HG03095 (cell line): ENCODE data around the gene ZFHX3.
"Not testable (repeated sequence)": the region's sequence is repeated elsewhere in the genome, so short reads cannot be mapped to it uniquely, and the experiment has no call there.

Source experiments
- ATAC-seq: cut with Tn5 transposase; IDR thresholded peaks from one replicate; pipeline ENCODE4 v1.9.1; 2021; ENCODE audit warnings: moderate library complexity; ENCODE audit not compliant: unreplicated experiment

The ZFHX3 gene, protein sequence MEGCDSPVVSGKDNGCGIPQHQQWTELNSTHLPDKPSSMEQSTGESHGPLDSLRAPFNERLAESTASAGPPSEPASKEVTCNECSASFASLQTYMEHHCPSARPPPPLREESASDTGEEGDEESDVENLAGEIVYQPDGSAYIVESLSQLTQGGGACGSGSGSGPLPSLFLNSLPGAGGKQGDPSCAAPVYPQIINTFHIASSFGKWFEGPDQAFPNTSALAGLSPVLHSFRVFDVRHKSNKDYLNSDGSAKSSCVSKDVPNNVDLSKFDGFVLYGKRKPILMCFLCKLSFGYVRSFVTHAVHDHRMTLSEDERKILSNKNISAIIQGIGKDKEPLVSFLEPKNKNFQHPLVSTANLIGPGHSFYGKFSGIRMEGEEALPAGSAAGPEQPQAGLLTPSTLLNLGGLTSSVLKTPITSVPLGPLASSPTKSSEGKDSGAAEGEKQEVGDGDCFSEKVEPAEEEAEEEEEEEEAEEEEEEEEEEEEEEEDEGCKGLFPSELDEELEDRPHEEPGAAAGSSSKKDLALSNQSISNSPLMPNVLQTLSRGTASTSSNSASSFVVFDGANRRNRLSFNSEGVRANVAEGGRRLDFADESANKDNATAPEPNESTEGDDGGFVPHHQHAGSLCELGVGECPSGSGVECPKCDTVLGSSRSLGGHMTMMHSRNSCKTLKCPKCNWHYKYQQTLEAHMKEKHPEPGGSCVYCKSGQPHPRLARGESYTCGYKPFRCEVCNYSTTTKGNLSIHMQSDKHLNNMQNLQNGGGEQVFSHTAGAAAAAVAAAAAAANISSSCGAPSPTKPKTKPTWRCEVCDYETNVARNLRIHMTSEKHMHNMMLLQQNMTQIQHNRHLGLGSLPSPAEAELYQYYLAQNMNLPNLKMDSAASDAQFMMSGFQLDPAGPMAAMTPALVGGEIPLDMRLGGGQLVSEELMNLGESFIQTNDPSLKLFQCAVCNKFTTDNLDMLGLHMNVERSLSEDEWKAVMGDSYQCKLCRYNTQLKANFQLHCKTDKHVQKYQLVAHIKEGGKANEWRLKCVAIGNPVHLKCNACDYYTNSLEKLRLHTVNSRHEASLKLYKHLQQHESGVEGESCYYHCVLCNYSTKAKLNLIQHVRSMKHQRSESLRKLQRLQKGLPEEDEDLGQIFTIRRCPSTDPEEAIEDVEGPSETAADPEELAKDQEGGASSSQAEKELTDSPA (N-terminal part only)

DNA sequence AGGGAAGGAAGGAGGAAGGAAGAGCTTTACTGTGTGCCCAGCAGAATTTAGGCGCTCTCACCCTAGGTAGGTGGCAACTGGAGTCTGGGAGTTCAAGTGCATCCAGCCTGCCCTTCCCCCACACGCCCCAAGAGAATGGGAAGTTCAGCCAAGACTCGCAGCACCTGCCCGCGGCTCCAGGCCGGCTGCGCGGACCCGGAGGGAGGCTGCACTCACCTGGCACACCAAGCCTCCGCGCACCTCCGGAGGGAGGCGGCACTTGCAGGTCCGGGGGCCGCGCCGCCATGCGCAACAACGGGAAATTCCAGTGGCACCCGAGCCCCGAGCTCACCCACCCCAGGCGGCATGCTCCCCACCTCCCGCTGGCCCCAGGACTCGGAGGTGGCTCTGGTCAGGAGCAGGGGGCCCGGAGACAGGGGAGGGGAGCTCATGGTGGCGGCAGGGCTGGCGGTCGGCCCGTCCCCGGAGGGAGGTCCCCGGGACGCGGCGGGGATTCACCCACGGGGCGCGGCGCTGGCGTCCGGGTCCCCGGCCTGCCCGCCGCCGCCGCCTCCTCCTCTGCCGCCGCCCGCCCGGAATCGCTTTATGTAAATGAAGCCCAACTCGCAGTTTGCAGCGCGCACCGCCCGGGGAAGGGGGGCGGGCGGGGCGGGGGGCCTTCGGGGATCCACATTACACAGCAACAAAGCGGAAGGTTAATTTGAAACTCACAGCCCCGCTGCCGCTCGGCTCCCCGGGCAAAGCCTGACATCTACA is at the start of gene ZFHX3:
Gene ZFHX3, minus strand, starts transcription at position 593 of the 756 bp plus-strand sequence. CDS start 87,983 bp downstream, outside the sequence.
- peak; percentile 71 for ATAC-seq

DNA sequence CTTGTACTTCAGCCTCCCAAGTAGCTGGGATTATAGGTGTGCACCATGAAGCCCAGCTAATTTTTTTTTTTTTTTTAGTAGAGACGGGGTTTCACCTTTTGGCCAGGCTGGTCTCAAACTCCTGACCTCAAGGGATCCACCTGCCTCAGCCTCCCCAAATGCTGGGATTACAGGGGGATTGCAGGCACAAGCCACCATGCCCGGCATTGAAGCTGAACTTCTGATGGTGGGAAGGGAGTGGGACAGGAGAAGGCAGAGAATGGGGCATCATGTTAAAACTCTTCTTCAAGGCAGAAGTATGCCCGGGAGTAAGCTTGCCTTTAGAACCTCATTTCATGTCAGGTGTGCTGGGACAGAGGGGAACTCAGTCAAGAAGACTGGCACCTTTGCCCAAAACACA is 48.6 kb upstream of the ZFHX3 start:
- no peak for ATAC-seq

DNA sequence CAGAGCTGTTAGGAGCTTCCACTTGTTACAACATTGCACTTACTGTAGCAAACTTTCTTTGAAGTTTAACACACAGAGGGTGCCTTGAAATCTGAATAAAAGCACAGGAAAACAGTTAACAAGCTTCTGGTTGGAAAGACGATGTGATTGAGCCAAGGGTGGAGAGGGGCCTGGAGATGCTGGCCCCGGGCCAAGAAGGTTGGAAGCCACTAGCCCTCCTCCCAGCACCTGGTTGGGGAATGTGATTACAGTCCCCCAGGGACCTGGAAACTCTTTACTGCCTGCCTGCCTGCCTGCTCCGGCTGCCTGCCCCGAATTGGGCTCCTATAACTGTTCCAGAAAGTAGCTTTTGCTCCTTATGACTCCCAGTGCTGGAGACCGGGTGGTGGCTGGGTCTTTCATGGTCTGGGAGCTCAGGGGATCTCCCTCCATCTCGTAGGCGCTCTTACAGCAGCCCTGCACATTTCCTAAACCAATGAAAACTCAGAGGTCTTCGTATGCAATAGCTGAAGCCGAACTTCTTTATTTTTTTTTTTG is 48.0 kb upstream of the ZFHX3 start:
- no peak for ATAC-seq

DNA sequence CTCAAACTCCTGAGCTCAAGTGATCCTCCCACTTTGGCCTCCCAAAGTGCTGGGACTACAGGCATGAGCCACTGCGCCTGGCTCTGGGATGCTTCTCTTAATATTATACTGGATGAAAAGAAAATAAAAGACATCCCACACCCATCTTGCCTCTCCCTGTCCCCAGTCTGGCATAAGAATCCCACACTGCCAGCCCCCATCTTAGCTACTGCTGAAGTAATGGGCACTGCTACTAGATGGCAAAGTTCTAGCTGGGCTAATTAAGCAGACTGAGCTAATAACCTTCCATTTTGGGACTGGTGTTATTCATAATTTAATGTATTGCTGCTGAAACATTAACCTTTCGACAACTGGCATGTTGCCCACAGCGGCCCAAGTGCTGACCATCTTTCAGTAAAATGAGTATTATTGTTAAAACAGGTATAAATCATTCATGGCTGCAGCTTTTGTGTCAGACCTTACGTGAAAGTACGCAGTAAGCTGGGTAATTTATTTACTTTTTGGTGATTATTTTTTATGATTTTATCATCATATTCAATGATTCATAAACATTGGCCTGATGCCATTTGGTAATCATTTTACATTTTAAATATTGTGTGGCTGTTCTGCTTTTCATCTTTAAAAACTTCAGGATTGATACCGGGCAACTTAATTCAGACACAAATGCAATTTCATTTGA is 47.4 kb upstream of the ZFHX3 start:
- no peak for ATAC-seq

DNA sequence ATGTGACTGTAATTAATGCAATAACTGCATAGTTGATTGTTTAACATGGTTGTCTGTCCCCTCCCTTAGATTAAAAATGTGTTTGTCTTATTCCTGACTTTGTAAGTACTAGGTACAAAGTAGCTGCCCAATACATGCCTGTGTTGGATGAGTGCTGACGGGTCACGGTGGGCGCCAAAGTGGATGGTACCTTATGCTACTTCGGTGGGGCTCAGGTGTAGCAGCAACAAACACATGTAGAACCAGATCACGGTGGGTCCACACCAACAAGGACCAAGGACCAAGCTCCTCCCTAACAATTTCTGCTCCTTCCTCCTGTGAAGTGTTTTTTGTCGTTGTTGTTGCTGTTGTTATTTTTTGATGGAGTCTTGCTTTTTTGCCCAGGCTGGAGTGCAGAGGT is 46.4 kb upstream of the ZFHX3 start:
- no peak for ATAC-seq

DNA sequence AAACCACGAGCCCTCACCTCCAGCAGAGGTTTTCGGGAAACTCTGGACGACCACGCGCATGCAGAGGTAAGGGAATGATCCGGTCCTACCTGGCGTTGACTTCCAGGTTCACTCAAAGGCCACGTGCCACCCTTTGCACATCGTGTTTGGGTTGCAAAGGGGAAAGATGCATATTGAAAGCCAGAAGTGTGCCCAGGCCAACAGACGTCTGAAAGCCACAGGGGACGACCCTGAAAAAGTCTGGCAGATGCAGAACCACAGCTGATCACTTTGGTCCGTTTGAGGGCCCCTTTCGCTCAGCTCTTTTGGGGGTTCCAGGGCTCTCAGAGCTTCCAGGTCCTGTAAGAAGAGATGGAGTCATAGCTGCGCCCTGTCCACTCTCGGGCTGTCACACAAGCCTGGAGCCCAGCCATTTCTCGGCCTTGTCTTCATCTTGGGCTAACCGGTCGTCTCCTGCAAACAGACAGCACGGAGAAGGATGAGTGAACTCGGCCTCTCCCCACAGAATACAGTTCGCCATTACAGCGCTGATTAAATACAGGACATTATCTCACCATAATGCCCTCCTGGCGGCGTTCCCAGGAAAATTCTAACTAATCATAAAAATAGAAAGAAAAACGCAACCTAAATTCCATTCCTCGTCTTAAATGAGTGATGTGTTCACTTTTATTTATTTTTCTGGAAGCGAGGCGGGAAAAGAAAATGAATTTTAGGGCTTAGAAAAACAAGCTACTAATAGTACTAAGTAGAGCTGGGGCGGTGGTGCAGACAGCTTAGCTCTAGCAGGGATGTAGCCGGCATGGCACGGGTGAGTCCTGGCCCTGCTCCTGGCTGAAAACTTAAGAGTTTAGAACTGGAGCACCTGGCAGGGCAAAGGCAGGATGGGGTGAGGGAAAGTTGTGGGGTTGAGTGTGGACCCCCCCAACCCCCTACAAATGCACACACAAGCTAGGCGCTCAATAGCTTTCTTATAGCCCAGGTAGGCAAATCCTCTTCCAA is 45.5 kb upstream of the ZFHX3 start:
- no peak for ATAC-seq

DNA sequence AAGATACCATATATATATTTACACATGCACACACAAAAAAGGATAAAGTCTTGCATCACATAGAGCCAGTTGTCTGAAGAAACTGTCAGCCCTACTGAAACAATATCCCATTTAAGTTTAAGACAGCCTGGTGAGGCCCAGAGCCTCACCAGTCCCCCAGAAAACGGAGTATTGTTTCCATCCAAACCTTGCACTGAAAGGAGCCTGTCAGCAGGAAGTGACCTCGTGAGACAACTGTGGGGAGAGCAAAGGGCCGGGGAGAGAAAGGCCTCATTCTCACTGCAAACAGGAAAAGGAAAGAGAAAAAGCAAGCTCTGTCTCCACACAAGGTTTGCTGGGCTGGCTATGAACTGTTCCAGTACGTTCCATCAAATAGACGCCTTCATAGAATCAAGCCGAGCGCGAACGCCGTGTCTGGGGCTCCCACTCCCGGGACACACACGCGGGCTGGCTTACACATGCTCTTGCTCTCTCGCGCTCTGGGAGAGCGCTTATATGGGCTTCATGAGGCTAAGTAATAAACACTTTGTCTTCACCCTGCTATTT is 44.4 kb upstream of the ZFHX3 start:
- ATAC-seq: no peak

DNA sequence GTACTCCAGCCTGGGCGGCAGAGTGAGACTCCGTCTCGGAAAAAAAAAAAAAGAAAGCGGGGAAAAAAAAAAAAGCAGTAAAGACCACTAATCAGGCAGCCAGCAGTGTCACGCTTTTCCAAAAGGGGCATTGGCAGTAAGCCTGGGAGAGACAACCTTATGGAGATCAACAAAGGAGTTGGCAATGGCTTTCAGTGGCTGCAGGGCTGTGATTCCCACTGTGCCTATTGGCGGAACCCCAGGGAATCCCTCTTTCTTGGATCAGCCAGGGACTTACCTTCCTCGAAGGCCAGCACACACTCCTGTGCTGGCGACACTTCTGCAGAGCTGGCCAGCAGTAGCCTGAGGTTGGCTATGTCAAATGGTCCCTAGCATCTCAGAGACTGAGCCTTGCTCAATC is 43.2 kb upstream of the ZFHX3 start:
- no peak for ATAC-seq

DNA sequence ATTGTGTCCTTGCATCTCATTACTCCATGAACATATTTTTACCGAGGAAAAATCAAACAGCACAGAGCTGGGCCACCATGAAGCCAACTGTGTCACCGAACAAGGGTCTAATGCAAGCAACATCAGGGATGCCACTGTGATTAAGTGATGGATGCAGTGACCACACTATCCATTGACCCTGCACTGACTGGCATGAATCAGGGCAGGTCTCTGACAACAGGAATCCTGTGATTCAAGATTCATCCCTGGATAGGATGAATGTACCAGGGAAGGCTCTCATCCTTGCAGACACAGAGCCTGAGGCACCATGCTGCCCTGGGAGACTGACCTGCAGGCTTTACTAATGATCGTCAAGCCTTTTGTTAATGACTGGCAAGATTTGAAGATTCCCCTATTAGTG is 41.5 kb upstream of the ZFHX3 start:
- no peak for ATAC-seq

DNA sequence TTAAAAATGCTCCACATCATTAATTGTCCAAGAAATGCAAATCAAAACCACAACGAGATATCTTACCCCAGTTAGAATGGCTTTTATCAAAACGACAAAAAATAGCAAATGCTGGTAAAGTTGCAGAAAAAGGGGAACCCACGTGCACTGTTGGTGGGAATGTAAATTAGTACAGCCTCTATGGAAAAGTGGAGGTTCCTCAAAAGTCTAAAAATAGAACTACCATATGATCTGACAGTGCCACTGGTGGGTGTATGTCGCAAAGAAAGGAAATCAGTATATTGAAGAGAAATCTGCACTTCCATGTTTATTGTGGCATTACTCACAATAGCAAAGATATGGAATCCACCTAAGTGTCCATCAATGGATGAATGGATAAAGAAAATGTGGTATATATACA is 38.2 kb upstream of the ZFHX3 start:
- no peak for ATAC-seq

DNA sequence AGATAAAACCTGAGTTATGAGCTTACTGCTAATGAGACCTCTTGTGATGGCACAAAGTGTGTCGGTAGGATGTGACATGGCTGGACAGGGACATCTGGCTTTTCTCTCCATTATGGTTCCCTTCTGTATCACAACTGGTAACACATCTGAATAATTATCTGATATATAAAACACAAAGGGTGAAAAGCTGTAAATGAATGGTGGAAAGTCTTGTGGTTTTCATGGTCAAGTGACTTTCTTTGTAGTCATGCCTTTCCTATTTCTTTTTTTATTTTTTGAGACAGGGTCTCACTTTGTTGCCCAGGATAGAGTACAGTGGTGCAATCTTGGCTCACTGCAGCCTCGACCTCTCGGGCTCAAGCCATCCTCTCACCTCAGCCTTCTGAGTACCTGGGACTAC is 35.3 kb upstream of the ZFHX3 start:
- no peak for ATAC-seq

DNA sequence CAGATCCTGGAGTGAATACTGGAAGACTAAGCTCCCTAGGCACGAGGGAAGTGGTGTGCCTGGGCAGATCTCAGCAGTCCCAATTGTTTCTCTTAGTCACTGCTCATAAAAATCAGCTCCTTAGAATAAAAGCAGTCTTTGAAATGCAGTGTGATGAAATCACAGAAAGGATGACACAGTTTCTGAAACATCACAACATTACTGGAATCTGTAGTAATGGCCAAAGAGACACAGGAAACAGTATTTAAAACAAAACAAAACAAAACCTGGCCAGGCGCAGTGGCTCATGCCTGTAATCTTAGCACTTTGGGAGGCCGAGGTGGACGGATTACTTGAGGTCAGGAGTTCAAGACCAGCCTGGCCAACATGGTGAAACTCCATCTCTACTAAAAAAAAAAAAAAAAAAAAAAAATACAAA is 34.7 kb upstream of the ZFHX3 start:
- ATAC-seq: not testable (repeated sequence)

DNA sequence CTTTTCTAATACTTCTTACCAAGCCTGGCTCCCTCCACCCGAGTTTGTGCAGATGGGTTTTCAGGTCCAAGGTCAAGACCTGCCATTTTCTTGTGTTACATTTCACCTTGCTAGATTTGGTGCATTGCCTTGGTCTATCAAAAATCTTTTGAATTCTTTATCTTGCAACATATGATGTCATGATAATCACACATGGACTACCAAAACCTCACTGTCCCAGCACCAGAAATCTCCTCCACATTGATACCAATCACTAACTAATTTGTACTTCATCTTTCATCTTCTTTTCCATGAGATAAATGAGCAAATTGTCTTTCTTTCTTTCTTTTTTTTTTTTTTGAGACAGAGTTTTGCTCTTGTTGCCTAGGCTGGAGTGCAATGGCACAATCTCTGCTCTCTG is 33.0 kb upstream of the ZFHX3 start:
- ATAC-seq: no peak

DNA sequence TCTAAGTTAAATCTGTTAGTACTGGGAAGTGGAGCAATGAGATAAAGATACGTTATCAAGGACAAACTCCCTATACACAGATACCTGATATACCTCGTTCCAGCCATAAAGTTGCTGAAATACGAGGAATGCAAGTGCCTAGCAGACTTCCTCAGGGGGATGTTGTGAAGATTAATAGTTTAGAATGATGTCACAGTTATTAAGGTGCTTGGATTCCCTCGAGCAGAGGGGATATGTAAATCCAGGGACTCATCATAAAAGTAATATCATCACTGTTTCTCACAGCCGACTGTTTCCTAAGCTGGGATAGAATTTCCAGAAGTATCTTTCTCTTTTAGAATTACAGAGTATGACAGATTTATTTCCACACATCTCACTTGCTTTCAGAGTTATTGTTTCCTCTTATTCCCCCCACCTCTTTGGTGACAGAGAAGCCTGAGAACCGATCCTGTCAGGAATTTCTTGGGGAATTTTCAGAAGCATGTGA is 28.4 kb upstream of the ZFHX3 start:
- ATAC-seq: no peak

DNA sequence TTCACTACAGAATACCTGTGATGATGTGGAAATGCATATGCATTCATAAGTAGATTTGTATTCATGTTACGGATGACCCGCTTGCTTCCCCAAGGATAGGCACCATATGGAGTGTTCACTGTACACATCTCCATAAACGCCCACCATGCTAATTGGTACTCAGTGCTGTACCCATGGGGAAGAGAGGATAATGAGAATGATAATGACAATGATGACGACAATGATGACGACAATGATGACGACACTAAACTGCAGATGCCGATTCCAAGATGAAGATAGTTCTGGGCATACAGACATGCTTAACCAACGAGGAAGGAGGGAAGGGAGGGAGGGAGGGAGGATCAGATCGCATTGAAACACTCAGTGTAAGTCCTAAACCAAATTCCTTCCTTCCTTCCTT is 26.5 kb upstream of the ZFHX3 start:
- ATAC-seq: no peak

DNA sequence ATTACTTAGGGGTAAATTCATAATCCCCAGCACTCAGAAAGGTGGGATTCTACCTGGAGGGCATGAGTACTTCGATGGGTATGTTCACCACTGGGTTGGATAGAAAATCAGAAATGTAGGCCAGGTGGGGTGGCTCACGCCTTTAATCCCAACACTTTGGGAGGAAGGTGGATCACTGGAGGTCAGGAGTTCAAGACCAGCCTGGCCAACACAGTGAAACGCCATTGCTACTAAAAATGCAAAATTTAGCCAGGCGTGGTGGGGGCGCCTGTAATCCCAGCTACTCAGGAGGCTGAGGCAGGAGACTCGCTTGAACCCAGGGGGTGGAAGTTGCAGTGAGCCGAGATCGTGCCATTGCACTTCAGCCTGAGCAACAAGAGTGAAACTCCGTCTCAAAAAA is 24.1 kb upstream of the ZFHX3 start:
- not testable (repeated sequence) for ATAC-seq

DNA sequence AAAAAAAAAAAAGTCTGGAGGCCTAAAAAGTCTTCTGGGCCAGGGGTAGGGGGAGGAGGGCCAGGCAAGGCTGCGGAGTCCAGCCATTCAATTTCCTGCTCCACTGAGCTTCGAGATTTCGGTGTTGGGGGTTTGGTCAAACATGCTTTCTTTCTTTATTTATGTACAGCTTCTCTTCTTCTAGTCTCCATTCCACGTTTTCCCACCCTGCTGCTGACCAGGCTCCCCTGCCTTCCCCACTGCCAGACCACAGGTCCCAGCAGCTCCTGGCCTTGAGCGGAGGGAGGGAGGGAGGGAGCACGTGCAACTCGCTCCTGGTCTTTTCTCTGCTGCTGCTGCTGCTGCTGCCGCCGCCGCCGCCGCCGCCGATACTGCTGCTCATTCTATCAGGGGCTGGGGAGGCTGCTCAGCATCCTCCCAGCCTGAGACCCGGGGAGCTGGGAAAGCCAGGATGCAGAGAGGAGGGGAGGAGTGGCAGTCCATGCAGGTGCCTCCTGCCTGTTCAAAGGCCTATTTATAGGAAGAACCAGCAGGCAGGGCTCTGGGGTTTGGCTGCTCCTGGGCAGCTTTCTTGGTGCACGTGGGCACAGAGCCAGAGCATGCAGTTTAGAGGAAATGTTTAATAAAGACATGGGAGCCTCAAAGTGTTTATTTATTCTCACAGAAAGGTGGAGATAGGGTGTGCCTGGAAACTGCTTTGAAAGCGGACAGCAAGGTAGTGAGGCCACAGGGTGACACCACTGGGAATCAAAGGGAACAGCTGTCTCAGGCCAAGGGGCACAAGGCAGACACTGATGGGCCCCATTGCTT is 23.4 kb upstream of the ZFHX3 start:
- no peak for ATAC-seq
